ENCODE data around the gene OGN. TPM values are rescaled to one million over a fixed set of nuclear protein-coding genes. Genes with fewer than 3 reads are reported as not detected.

Gene OGN
- total RNA-seq, 1 experiment from 2014 or later: not detected

GRCh38 chr9:92353051-92353450, 51.3 kb downstream of the OGN start:
- H4K8ac ChIP-seq (replicated peaks; ENCODE audit: insufficient read length, low read depth, low read length): no peak overlapping the region
- H4K91ac ChIP-seq (ENCODE audit: insufficient read length, low read depth, low read length): no peak overlapping the region
- Mint-ChIP-seq H3K36me3 (ENCODE audit: insufficient read depth in 1 of 3, low read depth in 3 of 3) (peaks cover 28 to 42% (median 29%) of the 10 kb centered on the region in 3 experiments), H3K4me1 (no peaks in the 10 kb centered on the region), H3K27ac (no peak overlapping the region), H3K4me3 (no peak overlapping the region), H3K27me3 (ENCODE audit: low read depth) (no peaks in the 10 kb centered on the region), H3K9me3 (peaks cover 22% of the 10 kb centered on the region in 2 experiments)
- no peak overlapping the region for H3K9ac ChIP-seq (ENCODE audit: extremely low read depth, insufficient read length, low read length)
- H3K79me2 ChIP-seq (ENCODE audit: insufficient read depth, low read length): no peaks in the 10 kb centered on the region
- H2AK5ac ChIP-seq (ENCODE audit: insufficient read length, low read length): no peak overlapping the region
- no peaks in the 10 kb centered on the region for H3K27me3 ChIP-seq (ENCODE audit: insufficient read depth, low read length)
- H3K4ac ChIP-seq (ENCODE audit: low read depth, low read length): no peak overlapping the region
- H2BK15ac ChIP-seq (ENCODE audit: low read depth, low read length): no peak overlapping the region
- no peak overlapping the region for H2BK5ac ChIP-seq (ENCODE audit: insufficient read length, low read length)
- no peak overlapping the region for H3K27ac ChIP-seq (ENCODE audit: insufficient read length, low read depth, low read length)
- H2BK12ac ChIP-seq (ENCODE audit: insufficient read length, low read depth, low read length): no peak overlapping the region
- H3K18ac ChIP-seq (ENCODE audit: insufficient read length, low read depth, low read length): no peak overlapping the region
- H3K4me1 ChIP-seq (ENCODE audit: insufficient read depth, low read length): no peaks in the 10 kb centered on the region
- H3T11ph ChIP-seq (ENCODE audit: low read length): no peak overlapping the region
- DNase-seq: no peak
- no CpG with 5 or more reads among the region's 6 CpGs for whole genome bisulfite sequencing (ENCODE audit: extremely low coverage, insufficient read length, low lambda C conversion rate)
- H3K14ac ChIP-seq (ENCODE audit: insufficient read depth, low read length): no peak overlapping the region
- no peaks in the 10 kb centered on the region for H3K9me3 ChIP-seq (ENCODE audit: control insufficient read depth, low read depth, low read length)
- no peak overlapping the region for H3K23ac ChIP-seq (ENCODE audit: insufficient read length, low read depth, low read length)
- H2BK20ac ChIP-seq (ENCODE audit: low read depth, low read length, poor library complexity, severe bottlenecking): no peak overlapping the region
- no peaks in the 10 kb centered on the region for H4K20me1 ChIP-seq (ENCODE audit: control insufficient read depth, insufficient read depth, insufficient read length)
- H3K56ac ChIP-seq (ENCODE audit: insufficient read length, low read depth, low read length): no peak overlapping the region
- no peaks in the 10 kb centered on the region for H3K23me2 ChIP-seq (ENCODE audit: insufficient read length, low read depth, low read length, poor library complexity, severe bottlenecking)
- no peak overlapping the region for H2AFZ ChIP-seq (ENCODE audit: low read length)
- no peak overlapping the region for H4K5ac ChIP-seq (ENCODE audit: insufficient read length, low read depth, low read length)
- TF ChIP-seq CTCF (conservative IDR thresholded peaks at IDR 0.05): no peak
- no peak overlapping the region for H2BK120ac ChIP-seq (ENCODE audit: low read depth, low read length, poor library complexity, severe bottlenecking)
- H3K79me1 ChIP-seq (ENCODE audit: insufficient read depth, low read depth, low read length, poor library complexity, severe bottlenecking): no peaks in the 10 kb centered on the region
- no peak overlapping the region for H3K4me2 ChIP-seq (ENCODE audit: insufficient read depth, insufficient read length, low read length)

Measured in H9 (cell line).